Ammon's horn (tissue), 1 donor: ENCODE measurements around the gene C10orf71.
A peak's percentile ranks its signal among the peaks of the same experiment; 100 is the strongest.

Experiments
- DNase-seq: peaks from one replicate; pipeline ENCODE4 v3.0.0-alpha.2; 2016; ENCODE audit warnings: low spot score

Gene C10orf71

DNA sequence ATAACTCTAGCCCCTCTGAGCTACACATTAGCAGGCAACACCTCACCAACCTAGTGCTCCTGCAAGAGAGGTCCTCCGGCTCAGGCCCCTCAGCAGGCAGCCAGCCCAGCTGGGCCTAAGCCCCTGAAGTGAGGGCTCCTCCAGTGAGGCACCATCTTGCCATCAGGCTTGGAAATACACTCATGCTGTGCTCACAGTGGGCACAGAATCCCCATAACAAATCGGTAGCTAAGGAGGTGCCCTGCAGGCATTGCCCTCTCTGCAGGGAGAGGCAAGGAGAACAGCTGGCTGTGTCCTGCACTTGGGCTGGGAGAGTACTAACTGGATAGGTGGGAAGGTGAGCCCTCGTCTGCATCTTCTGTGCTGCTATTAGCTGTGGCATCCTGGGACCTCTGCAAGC lies 3.7 kb upstream of the C10orf71 start:
- no peak for DNase-seq

GRCh38 chr10:49296382-49296781 lies 2.6 kb upstream of the C10orf71 start:
- no peak for DNase-seq

DNA sequence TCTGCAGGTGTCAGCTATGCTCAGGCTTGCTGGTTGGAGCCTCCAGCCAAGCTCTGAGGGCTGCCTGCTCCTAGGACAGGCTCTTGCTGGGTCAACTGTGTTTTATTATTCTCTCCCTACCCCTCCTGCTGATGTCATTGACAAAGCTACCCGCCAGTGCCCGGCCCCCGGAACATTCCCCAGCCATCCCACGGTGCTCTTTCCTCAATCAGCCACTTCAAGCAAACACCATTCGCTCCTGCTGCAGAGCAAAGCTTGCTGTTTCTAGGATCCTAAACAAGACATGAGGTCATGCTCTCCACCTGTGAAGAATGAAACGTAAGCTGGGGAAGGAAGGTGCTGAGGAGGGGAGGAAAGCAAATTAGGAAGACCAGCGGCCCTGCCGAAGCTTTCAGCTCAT lies 2.1 kb upstream of the C10orf71 start:
- DNase-seq = no peak

GRCh38 chr10:49297818-49298670 lies 926 bp upstream of the C10orf71 start:
- no peak for DNase-seq

DNA sequence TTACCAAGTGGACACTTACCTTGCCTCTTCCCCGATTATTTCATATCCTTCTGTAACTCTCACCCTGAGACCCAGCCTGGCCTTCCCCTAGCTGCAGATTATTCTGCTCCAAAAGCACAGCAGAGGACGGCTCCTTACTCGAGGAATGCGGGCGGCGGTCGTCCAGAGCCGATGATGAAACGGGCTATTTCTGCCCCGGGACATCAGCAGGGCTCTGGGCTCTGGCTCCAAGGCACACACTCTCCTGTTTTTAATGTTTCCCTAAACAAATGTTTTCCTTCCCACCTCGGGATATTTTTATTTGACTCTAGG lies 343 bp upstream of the C10orf71 start:
- no peak for DNase-seq

DNA sequence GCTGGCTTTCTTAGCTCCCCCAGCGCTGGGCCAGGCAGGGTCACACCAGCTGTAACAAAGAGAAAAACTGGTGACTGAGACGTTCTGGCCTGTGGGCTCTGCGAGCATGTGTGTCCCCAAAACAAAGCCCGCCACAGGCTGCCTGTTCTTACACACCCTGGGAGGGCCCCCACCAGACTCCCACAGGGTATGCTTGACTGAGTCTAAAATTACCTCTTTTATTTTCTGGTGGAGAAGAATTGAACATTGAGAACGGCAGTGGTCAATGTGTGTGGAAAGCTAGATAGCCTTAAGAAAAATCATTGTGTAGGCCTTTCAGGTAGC lies 808 bp downstream of the C10orf71 start:
- no peak for DNase-seq

- DNase-seq = peak; percentile 33
These were observed 1.4 kb downstream of the C10orf71 start for GRCh38 chr10:49300140-49300974.

DNA sequence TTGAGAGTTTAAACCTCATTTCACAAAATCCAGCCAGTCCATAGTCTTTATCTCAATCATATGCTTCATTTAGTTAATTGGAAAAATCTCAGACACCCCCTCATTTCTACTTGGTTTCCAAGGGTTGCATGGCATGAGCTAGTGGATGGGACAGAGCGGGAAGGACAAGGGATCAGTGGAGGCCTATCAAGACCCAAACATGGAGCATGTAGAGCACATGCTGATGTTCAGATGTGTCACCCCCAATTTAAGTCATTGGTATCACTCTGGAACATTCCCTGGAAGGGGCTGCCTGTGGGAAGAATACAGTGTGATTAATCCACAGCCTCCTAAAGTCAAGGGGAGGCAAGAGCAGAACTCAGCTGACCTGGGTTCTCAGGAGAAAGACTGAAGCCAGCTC lies 2.3 kb downstream of the C10orf71 start:
- DNase-seq = no peak

- no peak for DNase-seq
These were observed 3.1 kb downstream of the C10orf71 start for GRCh38 chr10:49302088-49302487.

DNA sequence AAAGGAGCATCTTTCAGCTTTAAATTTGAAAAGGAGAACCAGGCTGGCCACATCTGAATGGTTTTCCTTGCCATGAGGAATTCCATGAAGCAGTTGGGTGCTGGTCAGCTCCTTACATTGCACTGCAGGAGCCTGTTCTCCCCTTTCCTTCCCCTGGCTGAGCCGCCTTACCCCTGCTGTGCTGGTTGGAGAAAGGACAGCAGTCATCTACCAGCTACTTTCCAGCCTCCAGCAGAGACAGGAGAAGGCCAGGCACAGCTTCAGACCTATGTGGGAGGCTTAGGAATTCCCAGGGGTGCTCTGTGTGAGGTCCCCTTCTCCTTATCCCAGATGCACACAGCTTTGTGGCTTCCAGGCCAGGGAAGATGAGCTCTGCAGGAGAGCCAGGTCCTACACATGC lies 4.7 kb downstream of the C10orf71 start:
- DNase-seq = no peak

DNA sequence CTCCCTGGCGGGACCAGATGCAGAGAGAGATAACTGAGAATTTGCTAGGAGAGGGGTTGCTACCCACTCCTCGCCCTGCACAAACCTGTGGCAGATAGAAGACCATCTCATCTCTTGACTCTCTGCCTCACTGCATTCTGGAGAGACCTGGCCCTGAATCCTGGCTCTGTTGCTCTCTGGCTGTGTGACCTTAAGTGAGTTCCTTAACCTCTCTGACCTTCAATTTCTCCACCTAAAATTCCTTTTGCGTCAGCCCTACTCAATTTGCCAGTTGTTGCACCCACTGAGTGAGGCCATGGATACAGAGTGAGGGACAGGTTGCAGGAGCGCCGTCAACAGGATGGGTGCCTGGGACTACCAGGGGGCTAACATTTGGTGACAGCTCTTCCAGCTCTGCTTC lies 5.2 kb downstream of the C10orf71 start:
- no peak for DNase-seq

- DNase-seq = no peak
These were observed 9.0 kb downstream of the C10orf71 start for GRCh38 chr10:49307921-49308320.

- DNase-seq = no peak
These were observed 9.9 kb downstream of the C10orf71 start for GRCh38 chr10:49308881-49309280.

DNA sequence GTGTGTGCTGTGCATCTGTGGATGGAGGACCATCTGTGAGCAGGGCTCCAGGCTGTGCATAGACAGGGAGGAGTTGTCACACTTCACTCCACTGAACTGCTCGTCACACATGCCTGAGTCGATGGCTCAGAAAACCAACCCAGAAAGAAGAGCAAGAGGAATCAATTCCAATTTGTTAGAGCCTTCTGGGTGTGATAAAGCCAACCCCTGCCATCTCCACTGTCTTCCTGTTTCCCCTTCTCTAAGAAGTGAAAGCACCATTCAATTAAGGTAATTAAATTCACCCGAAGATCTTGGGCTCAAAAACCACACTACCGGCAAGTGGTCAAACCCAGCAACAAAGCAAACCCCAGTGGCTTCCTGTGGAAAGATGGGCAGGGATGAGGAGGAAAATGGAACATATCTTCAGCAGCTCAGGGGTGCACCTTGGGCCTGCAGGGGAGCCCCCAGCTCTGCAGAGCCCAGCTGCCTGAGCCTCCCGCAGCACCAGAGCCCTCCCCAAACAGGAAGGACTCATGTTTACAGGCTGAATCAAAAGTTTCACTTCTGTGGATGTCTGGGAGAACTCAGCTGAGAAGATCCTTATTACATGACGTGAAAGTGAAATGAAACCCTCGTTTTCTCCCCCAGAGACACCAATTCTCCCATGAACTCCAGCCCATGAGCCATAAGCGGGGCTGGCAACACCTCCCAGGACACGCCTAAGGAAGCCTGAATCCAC lies 10.9 kb downstream of the C10orf71 start:
- peak; percentile 52 for DNase-seq

- DNase-seq = no peak
These were observed 11.5 kb downstream of the C10orf71 start for GRCh38 chr10:49310460-49310859.

DNA sequence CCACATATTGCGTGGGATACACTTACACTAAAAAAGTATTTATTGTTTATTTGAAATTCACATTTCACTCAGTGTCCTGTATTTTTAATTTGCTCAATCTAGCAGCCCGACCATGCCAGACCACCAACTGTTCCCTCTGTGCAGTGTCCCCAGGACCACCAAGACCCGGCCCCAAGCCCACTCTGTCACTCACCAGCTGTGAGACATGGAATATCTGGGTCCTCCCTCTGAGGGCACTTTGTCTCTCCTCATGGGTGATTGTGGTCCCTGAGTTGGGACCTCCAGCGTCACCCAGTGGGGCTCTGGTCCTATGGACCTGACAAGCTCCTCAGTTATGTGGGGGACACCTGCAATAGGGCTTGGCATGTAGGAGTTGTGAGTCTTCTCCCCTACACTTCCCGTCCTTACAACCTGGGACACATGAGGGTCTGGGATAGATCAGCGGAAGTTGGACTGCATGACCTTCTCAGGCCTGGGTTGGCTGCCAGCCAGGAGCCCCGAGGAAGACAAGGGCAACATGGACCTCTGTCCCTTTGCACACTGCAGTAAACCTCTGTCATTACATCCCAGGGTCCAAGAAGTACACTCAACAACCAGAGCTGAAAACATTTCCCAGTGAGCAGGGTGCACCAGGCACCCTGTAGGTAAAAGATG lies 12.1 kb downstream of the C10orf71 start:
- no peak for DNase-seq

DNA sequence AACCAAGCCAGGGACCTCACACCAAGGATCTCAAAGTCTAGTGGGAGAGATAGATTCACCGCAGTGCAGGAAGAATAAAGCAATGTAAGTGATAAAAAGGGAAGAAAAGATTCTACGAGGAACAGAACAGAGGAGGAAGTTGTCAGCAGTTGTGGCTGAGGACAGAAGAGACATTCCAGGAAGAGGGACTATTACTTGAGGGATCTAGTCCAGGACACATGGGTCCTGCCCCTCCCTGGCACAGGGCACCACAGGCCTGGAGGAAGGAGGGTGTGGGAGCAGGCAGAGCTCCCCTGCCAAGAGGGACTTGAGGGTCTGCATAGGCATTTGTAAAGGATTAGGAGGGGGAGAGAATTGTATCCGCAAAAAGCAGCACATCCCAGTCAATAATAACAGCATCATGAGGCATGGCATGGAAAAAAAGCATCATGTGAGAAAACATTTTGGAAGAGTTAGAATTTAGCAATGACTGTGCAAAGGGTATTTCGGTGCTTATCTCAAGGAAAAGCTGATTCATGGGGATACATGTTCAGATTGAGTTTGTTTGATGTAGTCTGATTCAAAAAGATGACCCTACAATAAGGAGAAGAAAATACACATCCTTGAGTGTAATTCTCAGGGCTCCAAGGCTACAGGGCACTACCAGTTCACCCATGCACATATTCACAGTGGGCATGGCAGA lies 12.7 kb downstream of the C10orf71 start:
- DNase-seq = peak; percentile 37

- DNase-seq = no peak
These were observed 13.4 kb downstream of the C10orf71 start for GRCh38 chr10:49312246-49312869.

DNA sequence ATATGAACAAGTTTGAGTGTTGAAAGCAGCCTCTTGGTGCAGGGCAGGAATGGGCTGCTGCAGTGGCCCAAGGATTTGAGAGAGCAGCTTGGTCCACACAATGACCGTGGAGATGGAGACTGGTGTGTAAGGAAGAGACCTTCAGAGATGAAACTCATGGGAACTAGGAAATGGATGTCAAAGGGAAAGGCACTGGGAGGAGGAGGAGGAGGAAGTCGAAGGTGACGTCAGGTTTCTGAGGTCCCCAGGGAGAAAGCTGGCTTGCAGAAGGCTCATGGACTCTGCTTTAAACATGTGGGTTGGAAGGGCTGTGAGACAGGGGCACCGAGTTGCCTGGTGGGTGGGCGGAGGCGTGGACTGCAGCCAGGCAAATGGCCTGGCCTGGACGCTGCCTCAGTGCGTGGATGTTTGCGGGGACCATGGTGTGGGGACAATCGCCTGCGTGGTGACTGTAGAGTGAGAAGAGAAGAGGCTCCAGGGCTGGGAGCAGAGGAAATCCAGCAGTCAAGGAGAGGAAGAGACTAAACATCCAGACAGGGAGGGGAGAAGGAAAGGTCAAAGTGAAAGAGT lies 14.6 kb downstream of the C10orf71 start:
- DNase-seq = no peak

- DNase-seq = no peak
These were observed 15.8 kb downstream of the C10orf71 start for GRCh38 chr10:49314806-49315205.

DNA sequence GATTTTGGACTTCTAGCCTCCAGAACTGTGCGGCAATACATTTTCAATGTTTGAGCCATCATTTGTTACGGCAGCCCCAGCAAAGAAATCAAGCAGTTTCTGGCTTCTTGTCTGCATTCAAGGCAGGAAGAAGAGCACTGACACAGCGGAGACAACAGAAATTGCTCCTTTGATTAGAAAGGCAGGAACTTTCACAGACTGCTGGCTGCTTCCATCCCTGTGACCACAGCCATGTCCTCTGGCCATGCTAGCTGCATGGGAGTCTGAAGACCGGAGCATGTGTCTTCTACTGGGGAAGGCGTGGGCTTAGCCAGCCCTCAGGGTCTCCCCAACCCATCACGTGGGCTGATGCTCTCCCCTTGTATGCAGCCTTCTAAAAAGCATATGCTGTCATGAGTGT lies 19.1 kb downstream of the C10orf71 start:
- DNase-seq = no peak
